ENCODE results near the gene RPLP2.

The RPLP2 gene

GRCh38 chr11:787084-787675 is 22.6 kb upstream of the RPLP2 start:
- DNase-seq (ENCODE audit: low spot score), result no peak
- TF ChIP-seq CTCF (IDR thresholded peaks at IDR 0.05; ENCODE audit: extremely low read depth, insufficient read depth, missing control alignments), result no peak
- in situ Hi-C loops (cut with MboI; ENCODE audit: low pct_unique_long_range_greater_than_20kb, low sequenced_read_pairs, unreplicated experiment), result no loop called here

GRCh38 chr11:788009-788640 is 21.6 kb upstream of the RPLP2 start:
- in situ Hi-C loops (cut with MboI; ENCODE audit: low pct_unique_long_range_greater_than_20kb, low sequenced_read_pairs, unreplicated experiment), result no loop called here
- no peak for DNase-seq (ENCODE audit: low spot score)
- no peak for TF ChIP-seq CTCF (IDR thresholded peaks at IDR 0.05; ENCODE audit: extremely low read depth, insufficient read depth, missing control alignments)

GRCh38 chr11:788953-789940 is 20.5 kb upstream of the RPLP2 start:
- in situ Hi-C loops (cut with MboI; ENCODE audit: low pct_unique_long_range_greater_than_20kb, low sequenced_read_pairs, unreplicated experiment), result no loop called here
- no peak for DNase-seq (ENCODE audit: low spot score)
- TF ChIP-seq CTCF (IDR thresholded peaks at IDR 0.05; ENCODE audit: extremely low read depth, insufficient read depth, missing control alignments), result no peak

- peak; percentile 78 for DNase-seq (ENCODE audit: low spot score)
- in situ Hi-C loops (cut with MboI; ENCODE audit: low pct_unique_long_range_greater_than_20kb, low sequenced_read_pairs, unreplicated experiment), result no loop called here
- TF ChIP-seq CTCF (IDR thresholded peaks at IDR 0.05; ENCODE audit: extremely low read depth, insufficient read depth, missing control alignments), result no peak
Measured at GRCh38 chr11:789943-790342, 19.8 kb upstream of the RPLP2 start, which contains the start of gene CEND1. Gene CEND1, minus strand, starts transcription at chr11:790090. Its CDS starts 1,514 bp downstream, at chr11:788576.

GRCh38 chr11:790721-791564 is 18.8 kb upstream of the RPLP2 start:
- no peak for DNase-seq (ENCODE audit: low spot score)
- in situ Hi-C loops (cut with MboI; ENCODE audit: low pct_unique_long_range_greater_than_20kb, low sequenced_read_pairs, unreplicated experiment), result no loop called here
- TF ChIP-seq CTCF (IDR thresholded peaks at IDR 0.05; ENCODE audit: extremely low read depth, insufficient read depth, missing control alignments), result no peak

All from GM13977 (cell line).